A549 (cell line): ENCODE data around the gene C12orf43.

Experiments
- CBX2 ChIP-seq: fragments of 200-600 bp; sonication (generic); IDR thresholded peaks from 2 replicates; pipeline ENCODE4 v1.6.1; 2016; ENCODE audit warnings: low read depth, mild to moderate bottlenecking, borderline replicate concordance
- CHD4 ChIP-seq: fragments of 200-600 bp; sonication (generic); IDR thresholded peaks from 2 replicates; pipeline ENCODE4 v1.6.1; 2016; ENCODE audit warnings: antibody characterized with exemption, mild to moderate bottlenecking, borderline replicate concordance
- HDAC2 ChIP-seq: fragments of 200-600 bp; sonication (generic); IDR thresholded peaks from 2 replicates; pipeline ENCODE4 v1.6.1; 2016
- JUNB ChIP-seq: fragments of >200 bp; sonication (Bioruptor Twin); formaldehyde crosslinking; IDR thresholded peaks from 2 replicates; pipeline ENCODE4 v1.6.1; 2016
- POLR2A ChIP-seq: IDR thresholded peaks from 2 replicates; pipeline ENCODE4 v1.6.1; 2012; ENCODE audit warnings: mild to moderate bottlenecking, low read length
- RFX5 ChIP-seq: fragments of 450-650 bp; IDR thresholded peaks from 2 replicates; pipeline ENCODE4 v1.7.1; 2014; ENCODE audit warnings: antibody characterized with exemption, mild to moderate bottlenecking, moderate library complexity
- TF ChIP-seq, protein P1 (sequence below): fragments of >200 bp; sonication (Bioruptor Twin); formaldehyde crosslinking; IDR thresholded peaks from 3 replicates; pipeline ENCODE4 v1.5.1; 2016

- TF ChIP-seq, protein P1, sequence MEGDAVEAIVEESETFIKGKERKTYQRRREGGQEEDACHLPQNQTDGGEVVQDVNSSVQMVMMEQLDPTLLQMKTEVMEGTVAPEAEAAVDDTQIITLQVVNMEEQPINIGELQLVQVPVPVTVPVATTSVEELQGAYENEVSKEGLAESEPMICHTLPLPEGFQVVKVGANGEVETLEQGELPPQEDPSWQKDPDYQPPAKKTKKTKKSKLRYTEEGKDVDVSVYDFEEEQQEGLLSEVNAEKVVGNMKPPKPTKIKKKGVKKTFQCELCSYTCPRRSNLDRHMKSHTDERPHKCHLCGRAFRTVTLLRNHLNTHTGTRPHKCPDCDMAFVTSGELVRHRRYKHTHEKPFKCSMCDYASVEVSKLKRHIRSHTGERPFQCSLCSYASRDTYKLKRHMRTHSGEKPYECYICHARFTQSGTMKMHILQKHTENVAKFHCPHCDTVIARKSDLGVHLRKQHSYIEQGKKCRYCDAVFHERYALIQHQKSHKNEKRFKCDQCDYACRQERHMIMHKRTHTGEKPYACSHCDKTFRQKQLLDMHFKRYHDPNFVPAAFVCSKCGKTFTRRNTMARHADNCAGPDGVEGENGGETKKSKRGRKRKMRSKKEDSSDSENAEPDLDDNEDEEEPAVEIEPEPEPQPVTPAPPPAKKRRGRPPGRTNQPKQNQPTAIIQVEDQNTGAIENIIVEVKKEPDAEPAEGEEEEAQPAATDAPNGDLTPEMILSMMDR = no peak
- TF ChIP-seq RFX5 = no peak
- no peak for TF ChIP-seq CHD4
- TF ChIP-seq HDAC2 = no peak
- no peak for TF ChIP-seq JUNB
- no peak for TF ChIP-seq POLR2A
- TF ChIP-seq CBX2 = no peak
Measured at GRCh38 chr12:121053706-121054105, 37.4 kb upstream of the C12orf43 start.
